Astrocyte of the cerebellum (primary cell): Measurements from ENCODE around the gene TRAPPC2L.
A peak's percentile ranks its signal among the peaks of the same experiment; 100 is the strongest.

ENCODE experiments used
- DNase-seq: peaks from one replicate; pipeline ENCODE4 v3.0.0-alpha.2; 2011; ENCODE audit warnings: low read depth
- H3K4me3 ChIP-seq: 2 replicates; pipeline ENCODE4 v1.5.1; 2011; ENCODE audit warnings: mild to moderate bottlenecking, low read depth, low read length, moderate library complexity
- in situ Hi-C: cut with HindIII; loops from 2 replicates; pipeline ENCODE4 v1.10.0; 2017; ENCODE audit warnings: low sequenced_read_pairs
- TF ChIP-seq, protein P1 (sequence below): IDR thresholded peaks from 2 replicates; pipeline ENCODE4 v1.5.1; 2012; ENCODE audit warnings: low read length, low read depth, moderate library complexity, mild to moderate bottlenecking; ENCODE audit errors: missing control alignments

TRAPPC2L gene

DNA sequence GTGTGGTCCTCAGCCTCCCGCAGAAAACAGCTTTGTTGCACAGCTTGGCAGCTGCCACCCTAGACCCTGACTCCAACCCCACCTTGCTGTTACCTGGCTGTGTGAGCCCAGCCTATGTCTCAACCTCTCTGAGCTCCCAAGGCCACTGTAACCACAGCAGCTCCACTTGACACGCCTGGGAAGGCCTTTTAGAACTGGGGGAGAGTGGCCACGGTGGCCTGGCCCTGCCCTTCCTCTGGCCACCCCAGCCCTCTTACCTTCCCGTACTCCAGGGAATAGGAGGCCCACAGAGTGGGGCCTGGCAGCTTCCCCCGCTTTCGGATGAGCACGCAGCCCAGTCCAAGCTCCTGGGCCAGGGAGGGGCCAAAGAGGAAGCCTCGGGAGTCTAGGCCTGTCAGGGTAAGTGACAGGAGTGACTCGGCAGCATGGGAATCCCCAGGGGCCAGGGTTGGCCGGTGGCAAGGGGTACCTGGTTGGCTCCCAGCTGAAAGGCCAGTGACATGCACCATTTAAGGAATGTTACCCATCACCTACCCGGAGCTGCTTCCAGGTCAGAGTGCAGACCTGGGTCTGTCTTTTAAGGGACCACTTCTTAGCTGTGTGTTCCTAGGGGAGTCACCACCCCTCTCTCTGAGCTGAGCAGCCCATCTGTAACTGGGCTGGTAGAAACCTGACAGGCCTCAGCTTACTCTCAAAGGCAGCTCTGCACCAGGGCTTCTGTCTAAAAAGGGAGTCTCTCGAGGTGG, 46.6 kb upstream of the TRAPPC2L start:
- TF ChIP-seq, protein P1, sequence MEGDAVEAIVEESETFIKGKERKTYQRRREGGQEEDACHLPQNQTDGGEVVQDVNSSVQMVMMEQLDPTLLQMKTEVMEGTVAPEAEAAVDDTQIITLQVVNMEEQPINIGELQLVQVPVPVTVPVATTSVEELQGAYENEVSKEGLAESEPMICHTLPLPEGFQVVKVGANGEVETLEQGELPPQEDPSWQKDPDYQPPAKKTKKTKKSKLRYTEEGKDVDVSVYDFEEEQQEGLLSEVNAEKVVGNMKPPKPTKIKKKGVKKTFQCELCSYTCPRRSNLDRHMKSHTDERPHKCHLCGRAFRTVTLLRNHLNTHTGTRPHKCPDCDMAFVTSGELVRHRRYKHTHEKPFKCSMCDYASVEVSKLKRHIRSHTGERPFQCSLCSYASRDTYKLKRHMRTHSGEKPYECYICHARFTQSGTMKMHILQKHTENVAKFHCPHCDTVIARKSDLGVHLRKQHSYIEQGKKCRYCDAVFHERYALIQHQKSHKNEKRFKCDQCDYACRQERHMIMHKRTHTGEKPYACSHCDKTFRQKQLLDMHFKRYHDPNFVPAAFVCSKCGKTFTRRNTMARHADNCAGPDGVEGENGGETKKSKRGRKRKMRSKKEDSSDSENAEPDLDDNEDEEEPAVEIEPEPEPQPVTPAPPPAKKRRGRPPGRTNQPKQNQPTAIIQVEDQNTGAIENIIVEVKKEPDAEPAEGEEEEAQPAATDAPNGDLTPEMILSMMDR = no peak
- no peak for DNase-seq
- H3K4me3 ChIP-seq = peak overlapping the region; percentile 65
- in situ Hi-C loops = no loop called here

DNA sequence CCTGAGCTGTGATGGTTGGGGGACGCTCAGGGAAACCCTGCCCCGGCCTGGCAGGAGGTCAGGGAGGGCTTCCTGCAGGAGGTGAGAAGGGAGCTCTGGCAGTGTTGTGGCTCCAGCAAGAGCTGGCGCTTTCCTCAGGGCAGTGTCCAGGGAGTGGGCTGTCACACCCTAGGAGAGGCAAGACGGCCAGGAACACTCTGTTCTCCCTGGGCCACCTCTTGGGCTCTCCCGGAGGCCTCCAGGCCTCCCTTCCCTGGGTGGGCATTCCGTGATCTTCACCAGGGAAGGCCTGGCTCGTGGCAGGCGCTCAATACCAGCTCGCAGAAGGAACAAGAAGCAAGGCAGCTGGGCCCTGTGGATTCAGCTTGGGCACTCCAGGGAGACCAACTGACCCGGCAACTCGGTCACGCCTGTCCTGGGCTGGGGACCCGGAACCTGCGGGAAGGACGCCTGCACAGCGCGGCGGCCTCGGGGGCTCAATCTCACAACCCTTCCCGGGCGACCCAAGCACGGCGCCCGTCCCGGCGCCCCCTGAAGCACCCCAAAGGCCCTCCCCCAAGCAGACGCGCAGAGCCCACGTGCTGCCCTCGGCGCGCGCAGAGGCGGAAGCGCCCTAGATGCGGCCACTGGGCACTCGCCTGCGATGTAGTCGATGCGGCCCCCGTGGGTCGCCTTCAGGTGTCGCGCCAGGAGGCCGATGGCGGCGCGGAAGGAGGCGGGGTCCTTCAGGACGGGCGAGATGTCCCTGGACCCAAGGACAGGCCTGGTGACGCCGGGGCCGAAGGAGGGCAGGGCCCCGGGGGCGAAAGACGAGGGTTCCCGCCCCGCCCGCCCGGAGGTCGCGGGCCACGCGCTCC, 45.8 kb upstream of the TRAPPC2L start:
- in situ Hi-C loops = no loop called here
- H3K4me3 ChIP-seq = peak overlapping the region; percentile 65
- TF ChIP-seq, protein P1 = no peak
- DNase-seq = no peak

DNA sequence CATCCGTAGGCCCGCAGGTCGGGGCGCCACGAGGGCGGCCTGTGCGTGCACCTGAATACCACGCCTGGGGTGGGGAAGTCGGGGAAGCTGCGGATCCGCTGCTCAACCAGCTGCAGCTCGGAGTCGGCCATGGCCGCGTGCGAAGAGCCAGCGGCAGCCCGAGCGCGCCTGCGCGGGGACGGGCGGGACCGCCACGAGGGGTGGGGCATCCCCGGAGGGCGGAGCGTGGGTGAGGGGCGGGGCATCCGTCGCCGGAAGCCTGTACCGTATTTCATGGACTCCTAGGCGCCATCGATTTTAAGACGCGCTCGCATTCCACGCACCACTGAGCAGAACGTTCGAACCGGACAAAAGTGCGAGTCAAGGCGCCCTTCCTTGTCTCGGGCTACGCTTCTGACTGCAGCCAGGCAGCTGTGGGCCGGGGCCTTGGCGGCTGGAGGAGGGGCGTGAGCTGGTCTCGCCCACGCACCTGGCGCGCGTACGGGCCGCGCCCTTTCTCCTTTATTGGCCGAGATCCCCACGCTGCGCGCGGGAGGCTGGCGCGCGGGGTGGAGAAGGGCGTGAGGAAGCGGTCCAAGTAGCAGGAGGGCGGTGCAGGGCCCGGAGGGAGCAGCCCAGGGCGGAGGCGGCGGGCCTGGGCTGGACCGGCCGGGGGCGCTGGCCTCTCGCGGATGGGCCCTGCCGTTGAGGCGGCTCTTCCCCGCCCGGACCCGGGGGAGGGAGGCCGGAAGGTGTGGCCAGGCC, 45.0 kb upstream of the TRAPPC2L start, which contains the start of gene APRT:
APRT (minus strand) TSS at position 160 of the 744 bp plus-strand sequence; CDS start at position 131, 29 bp downstream.
- in situ Hi-C loops = no loop called here
- DNase-seq = peak; percentile 85
- TF ChIP-seq, protein P1 = peak; percentile 17
- peak within 1 kb of the TSS; percentile 65 for H3K4me3 ChIP-seq

DNA sequence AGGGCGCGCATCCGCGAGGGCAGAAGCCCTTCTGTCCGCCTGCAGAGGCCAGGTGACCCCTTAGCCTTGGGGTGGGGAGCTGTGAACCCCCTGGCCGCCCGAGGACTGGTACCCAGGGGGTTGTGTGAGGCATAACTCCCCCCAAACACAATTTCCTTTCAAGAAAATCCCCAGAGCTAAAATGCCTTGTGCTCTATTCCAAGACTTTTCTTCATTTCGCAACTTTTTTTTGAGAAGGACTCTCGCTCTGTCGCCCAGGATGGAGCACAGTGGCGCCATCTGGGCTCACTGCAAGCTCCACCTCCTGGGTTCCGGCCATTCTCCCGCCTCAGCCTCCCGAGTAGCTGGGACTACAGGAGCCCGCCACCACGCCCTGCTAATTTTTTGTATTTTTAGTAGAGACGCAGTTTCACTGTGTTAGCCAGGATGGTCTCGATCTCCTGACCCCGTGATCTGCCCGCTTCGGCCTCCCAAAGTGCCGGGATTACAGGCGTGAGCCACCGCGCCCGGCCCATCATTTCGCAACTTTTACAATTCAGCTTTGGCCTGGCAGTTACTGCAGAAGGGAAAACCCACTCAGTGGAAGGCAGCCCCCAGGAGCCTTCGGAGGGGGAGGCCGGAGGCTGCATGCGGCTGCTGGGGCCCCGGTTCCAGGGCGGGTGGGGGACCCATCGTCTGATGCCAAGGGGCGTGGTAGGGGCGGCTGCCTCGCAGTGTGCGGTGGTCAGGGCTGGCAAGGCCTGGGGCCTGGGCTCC, 44.2 kb upstream of the TRAPPC2L start:
- TF ChIP-seq, protein P1 = no peak
- in situ Hi-C loops = no loop called here
- no peak for DNase-seq
- peak overlapping the region; percentile 65 for H3K4me3 ChIP-seq

DNA sequence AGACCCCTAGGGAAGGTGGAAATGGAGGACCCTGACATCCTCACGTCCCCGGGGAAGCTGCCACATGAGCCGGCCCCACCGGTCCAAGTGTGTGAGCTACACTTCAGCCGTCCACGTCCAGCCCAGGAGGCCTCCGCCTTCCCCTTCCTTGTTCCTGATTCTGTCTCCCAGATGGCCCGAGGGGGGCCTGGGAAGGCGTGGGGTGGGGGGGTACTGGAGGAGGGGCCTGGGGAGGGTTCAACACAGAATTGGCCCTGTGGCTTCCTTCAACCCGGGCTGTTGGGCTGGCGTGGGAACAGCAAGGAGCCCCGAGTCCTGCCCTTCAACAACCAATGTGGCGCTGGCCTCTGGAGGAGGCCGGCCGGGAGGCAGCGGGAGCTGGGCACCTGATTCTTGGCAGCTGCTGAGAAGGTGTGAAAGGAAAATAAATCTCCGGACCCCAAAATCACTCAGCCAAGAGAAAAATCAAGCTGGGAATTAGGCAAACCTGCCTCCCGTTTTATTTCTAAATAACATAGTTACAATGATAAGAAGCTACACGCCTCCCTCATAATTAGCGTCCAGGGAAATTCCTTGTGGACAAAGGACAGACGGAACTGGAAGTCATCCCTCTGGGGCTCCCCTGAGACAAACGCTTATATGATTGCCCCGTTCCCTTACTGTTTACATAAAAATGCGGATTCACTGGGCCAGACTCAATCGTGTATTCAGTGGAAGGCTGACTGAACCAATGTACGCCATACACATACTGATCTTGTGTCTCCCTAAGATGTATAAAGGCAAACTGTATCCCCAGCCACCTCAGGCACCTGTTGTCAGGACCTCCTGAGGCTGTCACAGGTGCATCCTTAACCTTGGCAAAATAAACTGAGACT, 43.4 kb upstream of the TRAPPC2L start:
- DNase-seq = no peak
- no peak overlapping the region for H3K4me3 ChIP-seq
- TF ChIP-seq, protein P1 = no peak
- in situ Hi-C loops = no loop called here
